NCI-H2171 treated with DMSO at 0.1 percent for 48 hours (cell line): ENCODE results near the gene SLC35A5.
"Not testable (repeated sequence)": the region's sequence is repeated elsewhere in the genome, so short reads cannot be mapped to it uniquely, and the experiment has no call there.

Experiments
- DNase-seq: peaks from one replicate; lab custom pipeline; 2025; lab: John Stamatoyannopoulos, UW

SLC35A5 gene

GRCh38 chr3:112561734-112562529 lies at the start of gene SLC35A5, which contains the start of gene ATG3:
SLC35A5 (plus strand) TSS chr3:112562045; CDS start chr3:112563404, 1,359 bp downstream.
ATG3 (minus strand) TSS chr3:112561962; CDS start chr3:112561528, 434 bp downstream.
- DNase-seq, result peak; percentile 99

- peak; percentile 27 for DNase-seq
These were observed 49.5 kb upstream of the SLC35A5 start for GRCh38 chr3:112512320-112512719.

GRCh38 chr3:112514527-112515128 lies 47.2 kb upstream of the SLC35A5 start:
- no peak for DNase-seq

- not testable (repeated sequence) for DNase-seq
These were observed 42.9 kb upstream of the SLC35A5 start for GRCh38 chr3:112518970-112519369.

- peak; percentile 90 for DNase-seq
These were observed 42.3 kb upstream of the SLC35A5 start for GRCh38 chr3:112519424-112520001.

GRCh38 chr3:112524127-112524526 lies 37.7 kb upstream of the SLC35A5 start:
- DNase-seq, result not testable (repeated sequence)

GRCh38 chr3:112530573-112530972 lies 31.3 kb upstream of the SLC35A5 start:
- DNase-seq, result no peak

GRCh38 chr3:112531358-112531781 lies 30.5 kb upstream of the SLC35A5 start:
- peak; percentile 57 for DNase-seq

- no peak for DNase-seq
These were observed 21.8 kb upstream of the SLC35A5 start for GRCh38 chr3:112539825-112540650.

- no peak for DNase-seq
These were observed 15.6 kb upstream of the SLC35A5 start for GRCh38 chr3:112546216-112546759.

- no peak for DNase-seq
These were observed 11.0 kb upstream of the SLC35A5 start for GRCh38 chr3:112550859-112551258.

- DNase-seq, result no peak
These were observed 6.2 kb upstream of the SLC35A5 start for GRCh38 chr3:112555535-112556170.

GRCh38 chr3:112557976-112558375 lies 3.9 kb upstream of the SLC35A5 start:
- no peak for DNase-seq

- no peak for DNase-seq
These were observed 1.5 kb upstream of the SLC35A5 start for GRCh38 chr3:112560307-112560706.

GRCh38 chr3:112560721-112561483 lies 943 bp upstream of the SLC35A5 start:
- DNase-seq, result peak; percentile 85

GRCh38 chr3:112561484-112561733 lies 436 bp upstream of the SLC35A5 start:
- peak; percentile 89 for DNase-seq

GRCh38 chr3:112564247-112564939 lies 2.5 kb downstream of the SLC35A5 start:
- DNase-seq, result not testable (repeated sequence)

- no peak for DNase-seq
These were observed 3.1 kb downstream of the SLC35A5 start for GRCh38 chr3:112564940-112565305.

- DNase-seq, result no peak
These were observed 6.8 kb downstream of the SLC35A5 start for GRCh38 chr3:112568642-112569041.

- no peak for DNase-seq
These were observed 7.4 kb downstream of the SLC35A5 start for GRCh38 chr3:112569265-112569664.
